PC-3 (cell line): Measurements from ENCODE around the gene ADARB2.

Experiments used
- CTCF ChIP-seq: fragments of 300-600 bp; sonication (generic); conservative IDR thresholded peaks from 2 replicates; pipeline ENCODE4 v1.5.1; 2017; ENCODE audit warnings: antibody characterized with exemption, low read depth, mild to moderate bottlenecking, low read length
- EZH2 ChIP-seq: fragments of 300-600 bp; sonication (generic); IDR thresholded peaks from one replicate; pipeline ENCODE4 v1.6.1; 2017; ENCODE audit warnings: antibody characterized with exemption, mild to moderate bottlenecking, low read length; ENCODE audit not compliant: unreplicated experiment
- EZH2phosphoT487 ChIP-seq: fragments of 300-600 bp; sonication (generic); IDR thresholded peaks from 2 replicates; pipeline ENCODE4 v1.6.1; 2018; ENCODE audit warnings: mild to moderate bottlenecking, antibody characterized with exemption, low read length, borderline replicate concordance

- no peak for TF ChIP-seq CTCF
- no peak for TF ChIP-seq EZH2
- no peak for TF ChIP-seq EZH2phosphoT487
These were observed 481.5 kb downstream of the ADARB2 start for GRCh38 chr10:1255600-1256431.
